ENCODE results near the gene CHCT1.

DNA sequence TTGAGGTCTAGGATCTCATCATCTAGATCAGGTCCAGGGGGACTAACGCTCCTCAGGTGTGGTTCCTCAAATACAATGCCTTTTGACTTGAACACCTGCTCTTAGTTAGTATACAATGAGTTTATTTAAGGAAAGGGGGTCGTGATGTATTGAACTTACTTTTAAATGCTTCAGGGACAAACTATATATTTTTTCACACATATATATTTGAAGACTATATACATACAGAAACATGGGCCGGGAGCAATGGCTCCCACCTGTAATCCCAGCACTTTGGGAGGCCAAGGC lies 18.8 kb upstream of the CHCT1 start:
- TF ChIP-seq, protein P1, sequence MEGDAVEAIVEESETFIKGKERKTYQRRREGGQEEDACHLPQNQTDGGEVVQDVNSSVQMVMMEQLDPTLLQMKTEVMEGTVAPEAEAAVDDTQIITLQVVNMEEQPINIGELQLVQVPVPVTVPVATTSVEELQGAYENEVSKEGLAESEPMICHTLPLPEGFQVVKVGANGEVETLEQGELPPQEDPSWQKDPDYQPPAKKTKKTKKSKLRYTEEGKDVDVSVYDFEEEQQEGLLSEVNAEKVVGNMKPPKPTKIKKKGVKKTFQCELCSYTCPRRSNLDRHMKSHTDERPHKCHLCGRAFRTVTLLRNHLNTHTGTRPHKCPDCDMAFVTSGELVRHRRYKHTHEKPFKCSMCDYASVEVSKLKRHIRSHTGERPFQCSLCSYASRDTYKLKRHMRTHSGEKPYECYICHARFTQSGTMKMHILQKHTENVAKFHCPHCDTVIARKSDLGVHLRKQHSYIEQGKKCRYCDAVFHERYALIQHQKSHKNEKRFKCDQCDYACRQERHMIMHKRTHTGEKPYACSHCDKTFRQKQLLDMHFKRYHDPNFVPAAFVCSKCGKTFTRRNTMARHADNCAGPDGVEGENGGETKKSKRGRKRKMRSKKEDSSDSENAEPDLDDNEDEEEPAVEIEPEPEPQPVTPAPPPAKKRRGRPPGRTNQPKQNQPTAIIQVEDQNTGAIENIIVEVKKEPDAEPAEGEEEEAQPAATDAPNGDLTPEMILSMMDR (IDR thresholded peaks at IDR 0.05): no peak
- no peak for TF ChIP-seq POLR2A (IDR thresholded peaks at IDR 0.05)
